Measurements from ENCODE around the gene SIL1. TPM values are rescaled to one million over a fixed set of nuclear protein-coding genes. Genes with fewer than 3 reads are reported as not detected.

The SIL1 gene
- total and polyA plus RNA-seq, 2 donors (not counting 3 experiments of a cell fraction or from before 2014, with no cell fraction given): 47.6 to 67.2 TPM

DNA sequence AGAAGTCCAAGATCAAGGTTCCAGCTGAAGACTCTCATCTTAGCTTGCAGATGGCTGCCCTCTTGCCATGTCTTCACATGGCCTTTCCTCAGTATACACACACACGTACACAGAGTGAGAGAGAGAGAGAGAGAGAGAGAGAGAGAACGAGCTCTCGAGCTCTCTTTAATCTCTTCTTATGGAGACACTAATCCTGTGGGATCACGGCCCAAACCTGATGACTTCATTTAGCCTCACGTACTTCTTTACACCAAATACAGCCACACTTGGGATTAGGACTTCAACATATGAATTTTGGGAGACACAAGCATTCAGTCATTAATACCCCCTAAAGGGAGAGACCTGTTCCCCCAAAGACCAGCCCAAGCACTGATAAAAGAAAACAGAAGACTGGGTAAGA is 42.8 kb downstream of the SIL1 start:
- ChIA-PET CTCF (no interaction called here), POLR2A (no interaction called here)
- no peak for FAIRE-seq
- Histone ChIP-seq H3K79me2 (ENCODE audit: control insufficient read depth, insufficient read depth, low read length) (no peaks in the 10 kb centered on the region), H3K9me3 (replicated peaks; ENCODE audit: control insufficient read depth, insufficient read depth, low read length) (no peaks in the 10 kb centered on the region), H2AFZ (ENCODE audit: low read depth, low read length) (no peak overlapping the region), H4K20me1 (replicated peaks; ENCODE audit: control insufficient read depth, extremely low read depth, insufficient read depth, low read length) (no peaks in the 10 kb centered on the region), H3K4me2 (ENCODE audit: insufficient read depth, low read length) (no peak overlapping the region), H3K27ac (ENCODE audit: insufficient read depth, low read depth, low read length) (no peak overlapping the region), H3K9me1 (replicated peaks; ENCODE audit: control insufficient read depth, extremely low read depth, insufficient read depth, low read length) (no peaks in the 10 kb centered on the region), H3K9ac (replicated peaks; ENCODE audit: extremely low read depth, insufficient read depth, low read length) (no peak overlapping the region), H3K36me3 (ENCODE audit: control insufficient read depth in 2 of 2, extremely low read depth in 1 of 2, insufficient read depth in 2 of 2, low read length in 2 of 2) (no peaks in the 10 kb centered on the region), H3K4me1 (ENCODE audit: control insufficient read depth, extremely low read depth, insufficient read depth, low read length) (no peaks in the 10 kb centered on the region), H3K27me3 (ENCODE audit: control insufficient read depth in 2 of 2, insufficient read depth in 2 of 2, low read length in 2 of 2) (no peaks in the 10 kb centered on the region), H3K4me3 (replicated peaks in 1 of 3; ENCODE audit: insufficient read depth in 1 of 3, low read depth in 1 of 3, low read length in 3 of 3) (no peak overlapping the region)
- TF ChIP-seq GATA2 (IDR thresholded peaks at IDR 0.05; ENCODE audit: insufficient read depth, insufficient read length, low read depth, low read length): no peak
- no peak for TF ChIP-seq JUN (IDR thresholded peaks at IDR 0.05; ENCODE audit: borderline replicate concordance, insufficient read depth, insufficient read length, low read depth)
- no peak for TF ChIP-seq POLR2AphosphoS5 (IDR thresholded peaks at IDR 0.05; ENCODE audit: insufficient read depth, low read depth, low read length)
- no peak for TF ChIP-seq FOS (IDR thresholded peaks at IDR 0.05; ENCODE audit: borderline replicate concordance, insufficient read depth, low read length)
- TF ChIP-seq, protein P1, sequence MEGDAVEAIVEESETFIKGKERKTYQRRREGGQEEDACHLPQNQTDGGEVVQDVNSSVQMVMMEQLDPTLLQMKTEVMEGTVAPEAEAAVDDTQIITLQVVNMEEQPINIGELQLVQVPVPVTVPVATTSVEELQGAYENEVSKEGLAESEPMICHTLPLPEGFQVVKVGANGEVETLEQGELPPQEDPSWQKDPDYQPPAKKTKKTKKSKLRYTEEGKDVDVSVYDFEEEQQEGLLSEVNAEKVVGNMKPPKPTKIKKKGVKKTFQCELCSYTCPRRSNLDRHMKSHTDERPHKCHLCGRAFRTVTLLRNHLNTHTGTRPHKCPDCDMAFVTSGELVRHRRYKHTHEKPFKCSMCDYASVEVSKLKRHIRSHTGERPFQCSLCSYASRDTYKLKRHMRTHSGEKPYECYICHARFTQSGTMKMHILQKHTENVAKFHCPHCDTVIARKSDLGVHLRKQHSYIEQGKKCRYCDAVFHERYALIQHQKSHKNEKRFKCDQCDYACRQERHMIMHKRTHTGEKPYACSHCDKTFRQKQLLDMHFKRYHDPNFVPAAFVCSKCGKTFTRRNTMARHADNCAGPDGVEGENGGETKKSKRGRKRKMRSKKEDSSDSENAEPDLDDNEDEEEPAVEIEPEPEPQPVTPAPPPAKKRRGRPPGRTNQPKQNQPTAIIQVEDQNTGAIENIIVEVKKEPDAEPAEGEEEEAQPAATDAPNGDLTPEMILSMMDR (IDR thresholded peaks at IDR 0.05; ENCODE audit: extremely low read depth in 1 of 2, insufficient read depth in 1 of 2, low read depth in 1 of 2, low read length in 2 of 2): no peak
- TF ChIP-seq, protein P2, sequence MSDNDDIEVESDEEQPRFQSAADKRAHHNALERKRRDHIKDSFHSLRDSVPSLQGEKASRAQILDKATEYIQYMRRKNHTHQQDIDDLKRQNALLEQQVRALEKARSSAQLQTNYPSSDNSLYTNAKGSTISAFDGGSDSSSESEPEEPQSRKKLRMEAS (IDR thresholded peaks at IDR 0.05; ENCODE audit: insufficient read depth, insufficient read length): no peak
- no peak for TF ChIP-seq MYC (IDR thresholded peaks at IDR 0.05; ENCODE audit: low read depth, low read length)
- no peak for TF ChIP-seq POLR2A (IDR thresholded peaks at IDR 0.05; ENCODE audit: low read depth, low read length)
- TF ChIP-seq EZH2 (IDR thresholded peaks at IDR 0.05; ENCODE audit: borderline replicate concordance, low read depth, low read length, severe bottlenecking): no peak
- intact Hi-C loops (cut with micrococcal nuclease) (no loop called here), dilution Hi-C loops (cut with MboI; ENCODE audit: extremely low pct_ligation_motif_present, low sequenced_read_pairs) (no loop called here)
- BruUV-seq (replicated peaks): no TSS peak
- DNase-seq (ENCODE audit: low read depth, low spot score): no peak
